ENCODE measurements around the gene SEMA5B. TPM values are rescaled to one million over a fixed set of nuclear protein-coding genes. Genes with fewer than 3 reads are reported as not detected.

Gene SEMA5B, protein sequence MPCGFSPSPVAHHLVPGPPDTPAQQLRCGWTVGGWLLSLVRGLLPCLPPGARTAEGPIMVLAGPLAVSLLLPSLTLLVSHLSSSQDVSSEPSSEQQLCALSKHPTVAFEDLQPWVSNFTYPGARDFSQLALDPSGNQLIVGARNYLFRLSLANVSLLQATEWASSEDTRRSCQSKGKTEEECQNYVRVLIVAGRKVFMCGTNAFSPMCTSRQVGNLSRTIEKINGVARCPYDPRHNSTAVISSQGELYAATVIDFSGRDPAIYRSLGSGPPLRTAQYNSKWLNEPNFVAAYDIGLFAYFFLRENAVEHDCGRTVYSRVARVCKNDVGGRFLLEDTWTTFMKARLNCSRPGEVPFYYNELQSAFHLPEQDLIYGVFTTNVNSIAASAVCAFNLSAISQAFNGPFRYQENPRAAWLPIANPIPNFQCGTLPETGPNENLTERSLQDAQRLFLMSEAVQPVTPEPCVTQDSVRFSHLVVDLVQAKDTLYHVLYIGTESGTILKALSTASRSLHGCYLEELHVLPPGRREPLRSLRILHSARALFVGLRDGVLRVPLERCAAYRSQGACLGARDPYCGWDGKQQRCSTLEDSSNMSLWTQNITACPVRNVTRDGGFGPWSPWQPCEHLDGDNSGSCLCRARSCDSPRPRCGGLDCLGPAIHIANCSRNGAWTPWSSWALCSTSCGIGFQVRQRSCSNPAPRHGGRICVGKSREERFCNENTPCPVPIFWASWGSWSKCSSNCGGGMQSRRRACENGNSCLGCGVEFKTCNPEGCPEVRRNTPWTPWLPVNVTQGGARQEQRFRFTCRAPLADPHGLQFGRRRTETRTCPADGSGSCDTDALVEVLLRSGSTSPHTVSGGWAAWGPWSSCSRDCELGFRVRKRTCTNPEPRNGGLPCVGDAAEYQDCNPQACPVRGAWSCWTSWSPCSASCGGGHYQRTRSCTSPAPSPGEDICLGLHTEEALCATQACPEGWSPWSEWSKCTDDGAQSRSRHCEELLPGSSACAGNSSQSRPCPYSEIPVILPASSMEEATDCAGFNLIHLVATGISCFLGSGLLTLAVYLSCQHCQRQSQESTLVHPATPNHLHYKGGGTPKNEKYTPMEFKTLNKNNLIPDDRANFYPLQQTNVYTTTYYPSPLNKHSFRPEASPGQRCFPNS
- polyA plus RNA-seq (2011; rRNA removed) (not detected in 2 replicates), polyA minus RNA-seq (2011; rRNA and poly(A)+ RNA removed) (not detected in 2 replicates)

DNA sequence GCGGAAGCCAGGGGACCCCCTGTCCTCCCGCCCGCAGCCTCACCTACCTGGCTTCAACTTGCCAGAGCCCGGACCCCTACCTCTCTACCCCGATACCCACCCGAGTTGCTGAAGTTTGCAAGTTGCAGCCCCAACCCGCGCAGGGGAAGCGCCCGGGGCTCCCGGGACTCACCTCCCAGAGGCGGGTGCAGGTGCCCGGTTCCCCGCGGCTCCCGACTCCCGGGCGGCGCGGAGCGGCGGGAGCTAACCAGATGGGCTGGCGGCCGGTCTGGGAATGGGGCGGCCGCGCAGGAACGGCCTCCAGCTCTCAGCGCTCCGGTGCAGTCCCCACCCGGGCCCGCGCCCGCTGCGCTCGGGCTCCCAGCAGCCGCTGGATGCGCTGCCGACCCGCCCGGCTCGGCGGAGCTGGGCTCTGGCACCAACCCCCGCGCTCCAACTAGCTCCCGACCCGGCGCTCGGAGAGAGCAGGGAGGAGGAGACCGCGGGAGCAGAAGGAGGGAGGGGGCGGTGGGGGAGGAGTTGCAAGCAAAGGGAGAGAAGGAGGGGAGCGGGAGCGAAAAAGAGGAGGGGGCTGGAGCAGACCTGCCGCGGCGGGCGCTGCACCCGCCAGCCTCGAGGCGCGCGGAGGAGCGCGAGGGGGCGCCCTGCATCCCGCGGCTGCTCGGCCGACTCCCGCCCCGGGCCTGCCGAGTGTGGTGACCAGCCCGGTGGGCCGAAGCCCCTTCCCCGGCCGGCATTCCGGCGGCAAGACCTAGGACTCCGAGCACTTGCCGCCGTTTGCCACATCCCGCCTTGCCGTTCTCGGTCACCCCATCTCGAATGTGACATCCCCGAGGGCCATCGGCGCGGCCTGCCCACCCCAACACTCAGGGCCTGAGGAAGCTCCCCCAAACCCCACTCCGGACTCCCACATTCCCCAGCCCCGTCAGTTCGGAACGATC is at the start of gene SEMA5B:
Gene SEMA5B, minus strand, starts transcription at position 472 of the 941 bp plus-strand sequence. CDS start 66,500 bp downstream, outside the sequence.
- no peaks in the 10 kb centered on the region for H3K36me3 ChIP-seq (ENCODE audit: control insufficient read depth, insufficient read depth, low read length)
- peak within 1 kb of the TSS; percentile 34 for H3K4me3 ChIP-seq (ENCODE audit: low read depth, low read length)
- POLR2A ChIA-PET: interaction anchor here (0.6 kb wide), 1 partner anchor 110 kb away, joined by 3 read pairs; no protein-coding TSS in a partner anchor
- CTCF ChIA-PET: interaction anchor here (0.6 to 4.1 kb wide), 34 partner anchors 9 to 549 kb away, joined by 3 to 46 read pairs (median 4); no protein-coding TSS in a partner anchor
- H3K27me3 ChIP-seq (ENCODE audit: control insufficient read depth, insufficient read depth, low read length): peaks cover 72% of the 10 kb centered on the region
- DNase-seq (ENCODE audit: low read depth): no peak
- TF ChIP-seq, protein P1, sequence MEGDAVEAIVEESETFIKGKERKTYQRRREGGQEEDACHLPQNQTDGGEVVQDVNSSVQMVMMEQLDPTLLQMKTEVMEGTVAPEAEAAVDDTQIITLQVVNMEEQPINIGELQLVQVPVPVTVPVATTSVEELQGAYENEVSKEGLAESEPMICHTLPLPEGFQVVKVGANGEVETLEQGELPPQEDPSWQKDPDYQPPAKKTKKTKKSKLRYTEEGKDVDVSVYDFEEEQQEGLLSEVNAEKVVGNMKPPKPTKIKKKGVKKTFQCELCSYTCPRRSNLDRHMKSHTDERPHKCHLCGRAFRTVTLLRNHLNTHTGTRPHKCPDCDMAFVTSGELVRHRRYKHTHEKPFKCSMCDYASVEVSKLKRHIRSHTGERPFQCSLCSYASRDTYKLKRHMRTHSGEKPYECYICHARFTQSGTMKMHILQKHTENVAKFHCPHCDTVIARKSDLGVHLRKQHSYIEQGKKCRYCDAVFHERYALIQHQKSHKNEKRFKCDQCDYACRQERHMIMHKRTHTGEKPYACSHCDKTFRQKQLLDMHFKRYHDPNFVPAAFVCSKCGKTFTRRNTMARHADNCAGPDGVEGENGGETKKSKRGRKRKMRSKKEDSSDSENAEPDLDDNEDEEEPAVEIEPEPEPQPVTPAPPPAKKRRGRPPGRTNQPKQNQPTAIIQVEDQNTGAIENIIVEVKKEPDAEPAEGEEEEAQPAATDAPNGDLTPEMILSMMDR (IDR thresholded peaks at IDR 0.05; ENCODE audit: insufficient read depth, low read depth, low read length): no peak

DNA sequence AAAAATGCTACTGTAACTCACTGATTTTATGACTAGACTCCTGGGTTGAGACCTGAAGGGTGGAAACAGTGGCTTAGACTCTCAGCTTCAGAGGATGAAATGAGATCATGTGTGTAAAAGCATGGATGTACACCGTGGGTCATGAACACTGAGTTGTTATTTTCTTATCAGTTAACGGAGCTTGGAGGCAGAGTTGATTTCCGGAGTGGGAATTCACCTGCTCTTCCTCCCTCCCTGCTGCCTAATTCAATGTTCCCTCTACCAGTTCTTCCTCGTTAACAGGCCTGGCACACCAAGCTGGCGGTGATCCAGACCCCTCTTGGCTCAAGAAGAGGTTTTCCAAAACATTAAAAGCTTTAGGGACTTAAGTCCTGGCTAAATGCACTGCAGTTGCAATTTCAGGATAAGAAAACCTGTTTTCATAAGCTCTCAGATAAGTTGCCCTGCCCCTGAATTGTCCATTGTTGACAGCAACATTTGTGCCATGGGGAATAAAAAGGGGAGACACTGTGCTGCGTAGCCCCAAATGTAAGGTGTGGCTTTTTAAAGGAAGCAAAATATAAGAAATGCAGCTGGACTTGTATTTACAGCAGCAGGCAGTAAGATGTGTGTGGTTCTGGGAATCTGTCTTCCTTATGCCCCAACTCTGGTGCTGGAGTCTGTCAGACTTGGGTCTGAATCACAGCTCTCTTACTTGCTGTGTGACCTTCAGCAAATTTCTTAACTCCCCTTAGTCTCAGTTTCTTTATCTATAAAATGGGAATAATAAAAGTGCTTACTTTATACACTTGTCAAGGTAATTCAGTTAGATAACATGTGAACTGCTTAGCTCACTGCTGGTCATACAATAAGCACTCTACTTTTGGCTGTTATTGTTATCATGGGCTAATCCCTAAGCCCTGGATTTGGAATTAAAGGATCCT is 49.2 kb upstream of the SEMA5B start:
- no peak for DNase-seq (ENCODE audit: low read depth)
- H3K27me3 ChIP-seq (ENCODE audit: control insufficient read depth, insufficient read depth, low read length): no peaks in the 10 kb centered on the region
- POLR2A ChIA-PET: interaction anchor here (0.7 kb wide), 1 partner anchor 8 kb away, joined by 3 read pairs; no protein-coding TSS in a partner anchor
- no peaks in the 10 kb centered on the region; the same call in 1 of the 2 replicates for H3K36me3 ChIP-seq (ENCODE audit: control insufficient read depth, insufficient read depth, low read length)
- no peak overlapping the region for H3K4me3 ChIP-seq (ENCODE audit: low read depth, low read length)
- TF ChIP-seq, protein P1 (IDR thresholded peaks at IDR 0.05; ENCODE audit: insufficient read depth, low read depth, low read length): no peak
- CTCF ChIA-PET: interaction anchor here (0.8 to 2.2 kb wide), 3 partner anchors 9 to 48 kb away, joined by 3 to 8 read pairs (median 7); partner anchors contain the start of gene PDIA5

DNA sequence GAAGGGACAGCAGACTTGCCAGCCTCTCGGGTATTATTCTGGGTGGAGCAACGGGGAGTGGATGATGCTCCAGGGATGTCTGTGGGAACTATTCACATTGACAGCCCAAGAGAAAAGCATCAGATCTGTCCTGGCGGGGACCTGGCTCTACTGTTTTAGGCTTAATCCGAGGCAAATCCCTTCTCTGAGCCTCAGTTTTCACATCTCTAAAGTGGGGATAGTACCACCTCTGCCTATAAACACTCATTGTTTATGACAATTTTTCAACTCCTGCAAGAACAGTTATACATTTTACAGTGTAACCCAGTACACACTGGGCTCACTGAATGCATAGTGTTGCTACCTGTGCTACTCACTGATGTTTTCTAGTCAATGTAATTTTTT is 48.5 kb upstream of the SEMA5B start:
- Histone ChIP-seq H3K27me3 (ENCODE audit: control insufficient read depth, insufficient read depth, low read length) (no peaks in the 10 kb centered on the region), H3K36me3 (ENCODE audit: control insufficient read depth, insufficient read depth, low read length) (no peaks in the 10 kb centered on the region; the same call in 1 of the 2 replicates), H3K4me3 (ENCODE audit: low read depth, low read length) (no peak overlapping the region)
- DNase-seq (ENCODE audit: low read depth): no peak
- ChIA-PET CTCF (interaction anchor here (0.7 to 2.2 kb wide), 2 partner anchors 9 to 43 kb away, joined by 3 to 8 read pairs; partner anchors contain the start of gene PDIA5), POLR2A (no interaction called here)
- TF ChIP-seq, protein P1 (IDR thresholded peaks at IDR 0.05; ENCODE audit: insufficient read depth, low read depth, low read length): no peak

DNA sequence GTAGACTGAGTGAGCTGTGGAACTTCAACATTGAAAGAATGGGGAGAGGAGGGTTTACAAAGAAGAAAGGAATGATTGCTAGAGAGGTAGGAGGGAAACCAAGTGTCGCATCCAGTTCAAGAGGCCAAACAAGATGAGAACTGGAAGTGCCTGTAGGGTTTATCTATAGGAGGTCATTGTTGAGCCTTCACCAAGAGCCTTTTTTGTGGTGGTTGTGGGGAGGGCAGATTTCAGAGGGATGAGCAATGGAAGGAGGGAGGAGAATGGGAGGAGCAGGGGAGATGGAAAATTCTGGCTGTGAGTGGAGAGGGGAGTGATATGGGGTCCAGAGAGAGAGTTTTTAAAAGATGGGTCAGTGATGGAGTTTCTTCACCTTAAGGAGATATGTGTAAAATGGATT is 47.8 kb upstream of the SEMA5B start:
- DNase-seq (ENCODE audit: low read depth): no peak
- CTCF ChIA-PET: interaction anchor here (0.7 kb wide), 1 partner anchor 43 kb away, joined by 3 read pairs; no protein-coding TSS in a partner anchor
- POLR2A ChIA-PET: no interaction called here

More for the DNA sequence above, 47.8 kb upstream of the SEMA5B start:
- Histone ChIP-seq H3K4me3 (ENCODE audit: low read depth, low read length) (no peak overlapping the region), H3K27me3 (ENCODE audit: control insufficient read depth, insufficient read depth, low read length) (no peaks in the 10 kb centered on the region), H3K36me3 (ENCODE audit: control insufficient read depth, insufficient read depth, low read length) (no peaks in the 10 kb centered on the region; the same call in 1 of the 2 replicates)
- TF ChIP-seq, protein P1 (IDR thresholded peaks at IDR 0.05; ENCODE audit: insufficient read depth, low read depth, low read length): no peak

All from BJ (cell line).